HepG2 (cell line): Measurements from ENCODE around the gene E2F1. TPM values are rescaled to one million over a fixed set of nuclear protein-coding genes. Genes with fewer than 3 reads are reported as not detected.

Source experiments
- NONO ChIP-seq, 2 experiments: fragments of 450-650 bp in 1 of 2; sonication (generic) in 1 of 2; formaldehyde crosslinking in 1 of 2; IDR thresholded peaks in 1 of 2; conservative IDR thresholded peaks in 1 of 2; 2 replicates each; pipeline versions ENCODE4 v1.6.1 to v1.8.0; 2017 to 2022; ENCODE audit warnings: mild to moderate bottlenecking in 1 of 2, missing genetic modification reagents in 1 of 2, moderate library complexity in 1 of 2
- ZNF17 ChIP-seq: sonication (generic); formaldehyde crosslinking; IDR thresholded peaks from 2 replicates; pipeline ENCODE4 v1.5.0; 2020; ENCODE audit warnings: mild to moderate bottlenecking, missing genetic modification reagents
- ZNF44 ChIP-seq: sonication (generic); formaldehyde crosslinking; IDR thresholded peaks from 2 replicates; pipeline ENCODE4 v1.5.1; 2020; ENCODE audit warnings: mild to moderate bottlenecking, missing genetic modification reagents
- ZNF619 ChIP-seq: sonication (generic); formaldehyde crosslinking; IDR thresholded peaks from 2 replicates; pipeline ENCODE4 v1.4.0; 2020; ENCODE audit warnings: mild to moderate bottlenecking, missing genetic modification reagents
- ZNF678 ChIP-seq: sonication (generic); formaldehyde crosslinking; IDR thresholded peaks from 2 replicates; pipeline ENCODE4 v1.4.0; 2020; ENCODE audit warnings: mild to moderate bottlenecking, missing genetic modification reagents
- polyA plus RNA-seq, 8 experiments: library from polyadenylated mRNA; depleted of rRNA in 3 of 8; stranded (reverse) in 7 of 8; unstranded in 1 of 8; fragments of >200 nt; fragmentation: Illumina TruSeq in 4 of 8; extraction: Trizol in 4 of 8; gene quantifications; 2 replicates each; pipeline versions ENCODE4 v1.2.1 to v1.2.3, GENCODE V29; 2011 to 2016; ENCODE audit warnings: low read depth in 4 of 8, missing spikeins in 1 of 8, mixed read lengths in 1 of 8; ENCODE audit not compliant: insufficient read depth in 1 of 8
- total RNA-seq, 5 experiments: library from RNA; depleted of rRNA; stranded (reverse); fragments of >200 nt; fragmentation: Illumina TruSeq; extraction: Trizol; gene quantifications; 2 replicates each; pipeline ENCODE4 v1.2.3, GENCODE V29; 2016; ENCODE audit warnings: low read depth in 1 of 5
- TF ChIP-seq, protein P1 (sequence below): sonication (generic); formaldehyde crosslinking; IDR thresholded peaks from 2 replicates; pipeline ENCODE4 v1.4.0; 2020; ENCODE audit warnings: missing genetic modification reagents
- TF ChIP-seq, protein P2 (sequence below): sonication (generic); formaldehyde crosslinking; IDR thresholded peaks from 2 replicates; pipeline ENCODE4 v1.9.0; 2021; ENCODE audit warnings: mild to moderate bottlenecking, missing genetic modification reagents
- TF ChIP-seq, protein P3 (sequence below): IDR thresholded peaks from 2 replicates; pipeline ENCODE4 v1.6.1; 2016; ENCODE audit warnings: missing compliant biosample characterization, missing genetic modification reagents, borderline replicate concordance
- TF ChIP-seq, protein P4 (sequence below): sonication (generic); formaldehyde crosslinking; IDR thresholded peaks from 2 replicates; pipeline ENCODE4 v1.5.0; 2020; ENCODE audit warnings: missing genetic modification reagents, mild to moderate bottlenecking, borderline replicate concordance
- TF ChIP-seq, protein P5 (sequence below): sonication (generic); formaldehyde crosslinking; IDR thresholded peaks from 2 replicates; pipeline ENCODE4; 2020; ENCODE audit warnings: missing genetic modification reagents, mild to moderate bottlenecking, borderline replicate concordance
- TF ChIP-seq, protein P6 (sequence below): sonication (generic); formaldehyde crosslinking; IDR thresholded peaks from 2 replicates; pipeline ENCODE4 v1.4.0; 2020; ENCODE audit warnings: missing genetic modification reagents

The E2F1 gene
- total and polyA plus RNA-seq, 2 of the 13 experiments (the other 11 are each of a cell fraction or from before 2014, with no cell fraction given), result 25.5 to 39.4 TPM

DNA sequence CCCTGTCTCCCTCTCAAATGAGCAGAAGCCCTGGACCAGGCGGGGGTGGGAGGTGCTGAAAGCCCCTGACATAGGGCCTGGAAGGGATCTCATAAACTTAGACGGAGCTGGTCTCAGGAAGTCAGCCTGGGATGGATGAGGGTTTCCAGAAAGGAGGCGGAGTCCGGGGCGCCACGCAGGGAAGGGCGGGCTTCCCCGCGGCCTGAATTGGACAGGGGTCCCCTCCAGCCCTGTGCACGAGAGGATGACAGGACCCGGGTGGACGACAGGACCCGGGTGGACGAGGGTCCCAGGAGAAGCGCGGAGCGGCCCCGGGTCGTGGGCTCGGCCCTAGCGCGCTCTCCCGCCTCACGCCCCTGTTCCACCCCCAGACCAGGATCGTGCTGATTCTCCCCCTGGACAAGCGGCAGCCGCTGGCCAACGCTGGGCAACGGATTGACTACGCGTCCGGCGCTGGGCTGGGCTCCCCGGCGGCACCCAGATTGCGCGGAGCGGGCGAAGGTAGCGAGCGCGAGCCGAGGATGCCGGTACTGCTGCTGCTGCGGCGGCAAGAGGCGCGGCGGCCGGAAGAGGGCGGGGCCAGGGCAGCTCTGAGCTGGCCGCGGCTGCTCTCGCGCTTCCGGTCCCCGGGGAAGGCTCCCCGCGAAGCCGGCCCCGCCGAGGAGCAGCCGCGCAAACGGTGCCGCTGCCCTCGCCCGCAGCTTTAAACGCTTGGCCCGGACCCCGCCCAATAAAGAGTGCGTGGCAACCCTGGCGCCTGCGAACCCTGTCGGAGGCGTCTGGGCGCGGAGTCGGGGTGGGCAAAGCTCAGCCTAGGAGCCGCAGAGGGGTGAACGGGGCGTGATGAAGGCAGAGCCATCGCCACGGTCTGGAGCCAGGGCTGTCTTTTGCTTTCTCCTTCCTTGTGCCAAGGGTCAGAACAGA is 22.8 kb downstream of the E2F1 start (continued):
- TF ChIP-seq, protein P1, sequence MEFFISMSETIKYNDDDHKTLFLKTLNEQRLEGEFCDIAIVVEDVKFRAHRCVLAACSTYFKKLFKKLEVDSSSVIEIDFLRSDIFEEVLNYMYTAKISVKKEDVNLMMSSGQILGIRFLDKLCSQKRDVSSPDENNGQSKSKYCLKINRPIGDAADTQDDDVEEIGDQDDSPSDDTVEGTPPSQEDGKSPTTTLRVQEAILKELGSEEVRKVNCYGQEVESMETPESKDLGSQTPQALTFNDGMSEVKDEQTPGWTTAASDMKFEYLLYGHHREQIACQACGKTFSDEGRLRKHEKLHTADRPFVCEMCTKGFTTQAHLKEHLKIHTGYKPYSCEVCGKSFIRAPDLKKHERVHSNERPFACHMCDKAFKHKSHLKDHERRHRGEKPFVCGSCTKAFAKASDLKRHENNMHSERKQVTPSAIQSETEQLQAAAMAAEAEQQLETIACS (CRISPR knock-in tag), result peak; percentile 46; the same call in 1 of the 2 replicates
- TF ChIP-seq, protein P2, sequence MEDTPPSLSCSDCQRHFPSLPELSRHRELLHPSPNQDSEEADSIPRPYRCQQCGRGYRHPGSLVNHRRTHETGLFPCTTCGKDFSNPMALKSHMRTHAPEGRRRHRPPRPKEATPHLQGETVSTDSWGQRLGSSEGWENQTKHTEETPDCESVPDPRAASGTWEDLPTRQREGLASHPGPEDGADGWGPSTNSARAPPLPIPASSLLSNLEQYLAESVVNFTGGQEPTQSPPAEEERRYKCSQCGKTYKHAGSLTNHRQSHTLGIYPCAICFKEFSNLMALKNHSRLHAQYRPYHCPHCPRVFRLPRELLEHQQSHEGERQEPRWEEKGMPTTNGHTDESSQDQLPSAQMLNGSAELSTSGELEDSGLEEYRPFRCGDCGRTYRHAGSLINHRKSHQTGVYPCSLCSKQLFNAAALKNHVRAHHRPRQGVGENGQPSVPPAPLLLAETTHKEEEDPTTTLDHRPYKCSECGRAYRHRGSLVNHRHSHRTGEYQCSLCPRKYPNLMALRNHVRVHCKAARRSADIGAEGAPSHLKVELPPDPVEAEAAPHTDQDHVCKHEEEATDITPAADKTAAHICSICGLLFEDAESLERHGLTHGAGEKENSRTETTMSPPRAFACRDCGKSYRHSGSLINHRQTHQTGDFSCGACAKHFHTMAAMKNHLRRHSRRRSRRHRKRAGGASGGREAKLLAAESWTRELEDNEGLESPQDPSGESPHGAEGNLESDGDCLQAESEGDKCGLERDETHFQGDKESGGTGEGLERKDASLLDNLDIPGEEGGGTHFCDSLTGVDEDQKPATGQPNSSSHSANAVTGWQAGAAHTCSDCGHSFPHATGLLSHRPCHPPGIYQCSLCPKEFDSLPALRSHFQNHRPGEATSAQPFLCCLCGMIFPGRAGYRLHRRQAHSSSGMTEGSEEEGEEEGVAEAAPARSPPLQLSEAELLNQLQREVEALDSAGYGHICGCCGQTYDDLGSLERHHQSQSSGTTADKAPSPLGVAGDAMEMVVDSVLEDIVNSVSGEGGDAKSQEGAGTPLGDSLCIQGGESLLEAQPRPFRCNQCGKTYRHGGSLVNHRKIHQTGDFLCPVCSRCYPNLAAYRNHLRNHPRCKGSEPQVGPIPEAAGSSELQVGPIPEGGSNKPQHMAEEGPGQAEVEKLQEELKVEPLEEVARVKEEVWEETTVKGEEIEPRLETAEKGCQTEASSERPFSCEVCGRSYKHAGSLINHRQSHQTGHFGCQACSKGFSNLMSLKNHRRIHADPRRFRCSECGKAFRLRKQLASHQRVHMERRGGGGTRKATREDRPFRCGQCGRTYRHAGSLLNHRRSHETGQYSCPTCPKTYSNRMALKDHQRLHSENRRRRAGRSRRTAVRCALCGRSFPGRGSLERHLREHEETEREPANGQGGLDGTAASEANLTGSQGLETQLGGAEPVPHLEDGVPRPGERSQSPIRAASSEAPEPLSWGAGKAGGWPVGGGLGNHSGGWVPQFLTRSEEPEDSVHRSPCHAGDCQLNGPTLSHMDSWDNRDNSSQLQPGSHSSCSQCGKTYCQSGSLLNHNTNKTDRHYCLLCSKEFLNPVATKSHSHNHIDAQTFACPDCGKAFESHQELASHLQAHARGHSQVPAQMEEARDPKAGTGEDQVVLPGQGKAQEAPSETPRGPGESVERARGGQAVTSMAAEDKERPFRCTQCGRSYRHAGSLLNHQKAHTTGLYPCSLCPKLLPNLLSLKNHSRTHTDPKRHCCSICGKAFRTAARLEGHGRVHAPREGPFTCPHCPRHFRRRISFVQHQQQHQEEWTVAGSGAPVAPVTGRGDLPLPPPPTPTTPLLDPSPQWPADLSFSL (CRISPR knock-in tag), result no peak; the same call in 1 of the 2 replicates
- TF ChIP-seq ZNF619 (CRISPR knock-in tag) (peak; percentile 99), NONO (IDR thresholded peaks at IDR 0.05) (no peak), NONO (CRISPR knock-in tag; conservative IDR thresholded peaks at IDR 0.05) (peak; percentile 99), ZNF678 (CRISPR knock-in tag) (peak; percentile 29; the same call in 1 of the 2 replicates), ZNF44 (CRISPR knock-in tag) (no peak; the same call in 1 of the 2 replicates), ZNF17 (CRISPR knock-in tag) (no peak)
- TF ChIP-seq, protein P3, sequence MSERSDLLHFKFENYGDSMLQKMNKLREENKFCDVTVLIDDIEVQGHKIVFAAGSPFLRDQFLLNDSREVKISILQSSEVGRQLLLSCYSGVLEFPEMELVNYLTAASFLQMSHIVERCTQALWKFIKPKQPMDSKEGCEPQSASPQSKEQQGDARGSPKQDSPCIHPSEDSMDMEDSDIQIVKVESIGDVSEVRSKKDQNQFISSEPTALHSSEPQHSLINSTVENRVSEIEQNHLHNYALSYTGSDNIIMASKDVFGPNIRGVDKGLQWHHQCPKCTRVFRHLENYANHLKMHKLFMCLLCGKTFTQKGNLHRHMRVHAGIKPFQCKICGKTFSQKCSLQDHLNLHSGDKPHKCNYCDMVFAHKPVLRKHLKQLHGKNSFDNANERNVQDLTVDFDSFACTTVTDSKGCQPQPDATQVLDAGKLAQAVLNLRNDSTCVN (CRISPR knock-in tag), result peak; percentile 55; the same call in 1 of the 2 replicates
- TF ChIP-seq, protein P4, sequence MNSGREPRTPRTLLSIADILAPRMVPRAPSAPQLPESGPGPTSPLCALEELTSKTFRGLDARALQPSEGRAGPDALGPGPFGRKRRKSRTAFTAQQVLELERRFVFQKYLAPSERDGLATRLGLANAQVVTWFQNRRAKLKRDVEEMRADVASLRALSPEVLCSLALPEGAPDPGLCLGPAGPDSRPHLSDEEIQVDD (CRISPR knock-in tag), result peak; percentile 43; the same call in 1 of the 2 replicates
- TF ChIP-seq, protein P5, sequence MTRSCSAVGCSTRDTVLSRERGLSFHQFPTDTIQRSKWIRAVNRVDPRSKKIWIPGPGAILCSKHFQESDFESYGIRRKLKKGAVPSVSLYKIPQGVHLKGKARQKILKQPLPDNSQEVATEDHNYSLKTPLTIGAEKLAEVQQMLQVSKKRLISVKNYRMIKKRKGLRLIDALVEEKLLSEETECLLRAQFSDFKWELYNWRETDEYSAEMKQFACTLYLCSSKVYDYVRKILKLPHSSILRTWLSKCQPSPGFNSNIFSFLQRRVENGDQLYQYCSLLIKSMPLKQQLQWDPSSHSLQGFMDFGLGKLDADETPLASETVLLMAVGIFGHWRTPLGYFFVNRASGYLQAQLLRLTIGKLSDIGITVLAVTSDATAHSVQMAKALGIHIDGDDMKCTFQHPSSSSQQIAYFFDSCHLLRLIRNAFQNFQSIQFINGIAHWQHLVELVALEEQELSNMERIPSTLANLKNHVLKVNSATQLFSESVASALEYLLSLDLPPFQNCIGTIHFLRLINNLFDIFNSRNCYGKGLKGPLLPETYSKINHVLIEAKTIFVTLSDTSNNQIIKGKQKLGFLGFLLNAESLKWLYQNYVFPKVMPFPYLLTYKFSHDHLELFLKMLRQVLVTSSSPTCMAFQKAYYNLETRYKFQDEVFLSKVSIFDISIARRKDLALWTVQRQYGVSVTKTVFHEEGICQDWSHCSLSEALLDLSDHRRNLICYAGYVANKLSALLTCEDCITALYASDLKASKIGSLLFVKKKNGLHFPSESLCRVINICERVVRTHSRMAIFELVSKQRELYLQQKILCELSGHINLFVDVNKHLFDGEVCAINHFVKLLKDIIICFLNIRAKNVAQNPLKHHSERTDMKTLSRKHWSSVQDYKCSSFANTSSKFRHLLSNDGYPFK (CRISPR knock-in tag), result peak; percentile 49; the same call in 1 of the 2 replicates
- TF ChIP-seq, protein P6, sequence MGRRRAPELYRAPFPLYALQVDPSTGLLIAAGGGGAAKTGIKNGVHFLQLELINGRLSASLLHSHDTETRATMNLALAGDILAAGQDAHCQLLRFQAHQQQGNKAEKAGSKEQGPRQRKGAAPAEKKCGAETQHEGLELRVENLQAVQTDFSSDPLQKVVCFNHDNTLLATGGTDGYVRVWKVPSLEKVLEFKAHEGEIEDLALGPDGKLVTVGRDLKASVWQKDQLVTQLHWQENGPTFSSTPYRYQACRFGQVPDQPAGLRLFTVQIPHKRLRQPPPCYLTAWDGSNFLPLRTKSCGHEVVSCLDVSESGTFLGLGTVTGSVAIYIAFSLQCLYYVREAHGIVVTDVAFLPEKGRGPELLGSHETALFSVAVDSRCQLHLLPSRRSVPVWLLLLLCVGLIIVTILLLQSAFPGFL (CRISPR knock-in tag), result 0 out of 2 replicates have a peak, but pooled peaks have one; percentile 53
